Trophoblast cell (in vitro differentiated cells and primary cell): ENCODE measurements around the gene PRSS50.

Experiments used
- DNase-seq, 2 donors: peaks; one replicate each; pipeline ENCODE4 v3.0.0-alpha.2; 2016
- H2AFZ ChIP-seq: 2 replicates; pipeline ENCODE4 v1.6.1; 2013; ENCODE audit warnings: low read length, moderate library complexity, mild to moderate bottlenecking; ENCODE audit not compliant: insufficient read depth, poor library complexity
- H2AK5ac ChIP-seq: 2 replicates; pipeline ENCODE4 v1.6.1; 2013; ENCODE audit warnings: mild to moderate bottlenecking, low read length
- H2BK120ac ChIP-seq: 2 replicates; pipeline ENCODE4 v1.6.1; 2013; ENCODE audit warnings: low read length, mild to moderate bottlenecking, moderate library complexity; ENCODE audit not compliant: insufficient read depth, poor library complexity
- H2BK12ac ChIP-seq: 2 replicates; pipeline ENCODE4 v1.6.1; 2013; ENCODE audit warnings: mild to moderate bottlenecking, low read length, moderate library complexity
- H2BK5ac ChIP-seq: 2 replicates; pipeline ENCODE4 v1.6.1; 2013; ENCODE audit warnings: low read length, low read depth, moderate library complexity, mild to moderate bottlenecking; ENCODE audit not compliant: poor library complexity
- H3K14ac ChIP-seq: 2 replicates; pipeline ENCODE4 v1.6.1; 2013; ENCODE audit warnings: mild to moderate bottlenecking, low read length
- H3K18ac ChIP-seq: 2 replicates; pipeline ENCODE4 v1.6.1; 2013; ENCODE audit warnings: mild to moderate bottlenecking, low read length
- H3K23ac ChIP-seq: 2 replicates; pipeline ENCODE4 v1.6.1; 2013; ENCODE audit warnings: low read length
- H3K27ac ChIP-seq: 2 replicates; pipeline ENCODE4 v1.5.1; 2013; ENCODE audit warnings: low read depth, mild to moderate bottlenecking, inconsistent platforms, low read length, moderate library complexity
- H3K27me3 ChIP-seq: 2 replicates; pipeline ENCODE4 v1.6.1; 2013; ENCODE audit warnings: inconsistent platforms, mild to moderate bottlenecking, low read length, moderate library complexity; ENCODE audit not compliant: insufficient read depth
- H3K36me3 ChIP-seq, 2 experiments: 1 replicate in 1 of 2; 2 replicates in 1 of 2; pipeline ENCODE4 v1.6.1; 2013; ENCODE audit warnings: low read length in 2 of 2, mild to moderate bottlenecking in 2 of 2, moderate library complexity in 1 of 2; ENCODE audit not compliant: insufficient read depth in 2 of 2, control insufficient read depth in 1 of 2
- H3K4ac ChIP-seq: 2 replicates; pipeline ENCODE4 v1.6.1; 2013; ENCODE audit warnings: low read depth, mild to moderate bottlenecking, low read length, moderate library complexity
- H3K4me1 ChIP-seq, 2 experiments: 1 replicate in 1 of 2; 2 replicates in 1 of 2; pipeline ENCODE4 v1.6.1; 2013; ENCODE audit warnings: low read length in 2 of 2, mild to moderate bottlenecking in 2 of 2, moderate library complexity in 1 of 2; ENCODE audit not compliant: insufficient read depth in 2 of 2, control insufficient read depth in 1 of 2
- H3K4me2 ChIP-seq: 2 replicates; pipeline ENCODE4 v1.6.1; 2013; ENCODE audit warnings: inconsistent platforms, mild to moderate bottlenecking, low read length, moderate library complexity
- H3K4me3 ChIP-seq: 2 replicates; pipeline ENCODE4 v1.5.1; 2013; ENCODE audit warnings: mild to moderate bottlenecking, low read depth, low read length, inconsistent platforms
- H3K79me1 ChIP-seq: one replicate; pipeline ENCODE4 v1.6.1; 2013; ENCODE audit warnings: low read length
- H3K79me2 ChIP-seq: 2 replicates; pipeline ENCODE4 v1.6.1; 2013; ENCODE audit warnings: low read length, mild to moderate bottlenecking; ENCODE audit not compliant: control insufficient read depth, insufficient read depth, poor library complexity
- H3K9ac ChIP-seq: 2 replicates; pipeline ENCODE4 v1.6.1; 2013; ENCODE audit warnings: mild to moderate bottlenecking, low read length
- H3K9me3 ChIP-seq: 2 replicates; pipeline ENCODE4 v1.6.1; 2013; ENCODE audit warnings: low read depth, mild to moderate bottlenecking, control low read depth, inconsistent platforms, low read length; ENCODE audit not compliant: insufficient read depth
- H4K12ac ChIP-seq: 2 replicates; pipeline ENCODE4 v1.6.1; 2013; ENCODE audit warnings: low read depth, mild to moderate bottlenecking, low read length, moderate library complexity
- H4K8ac ChIP-seq: 2 replicates; pipeline ENCODE4 v1.6.1; 2013; ENCODE audit warnings: low read depth, mild to moderate bottlenecking, low read length, moderate library complexity
- H4K91ac ChIP-seq: one replicate; pipeline ENCODE4 v1.6.1; 2013; ENCODE audit warnings: low read depth, mild to moderate bottlenecking, low read length, moderate library complexity
- WGBS: extraction: QIAGEN DNeasy Blood & Tissue Kit; methylation state at CpG from one replicate; pipeline ENCODE4 v1.1.7; 2013; ENCODE audit warnings: missing lambda C conversion rate; ENCODE audit not compliant: insufficient read length, insufficient coverage; ENCODE audit errors: extremely low coverage; 5-methylcytosine and 5-hydroxymethylcytosine counted together

PRSS50 gene

GRCh38 chr3:46668116-46668515 is 49.6 kb downstream of the PRSS50 start:
- Histone ChIP-seq H4K12ac (no peak overlapping the region), H3K4me1 (no peaks in the 10 kb centered on the region), H3K23ac (no peak overlapping the region), H3K36me3 (no peaks in the 10 kb centered on the region), H2BK5ac (no peak overlapping the region), H2AK5ac (no peak overlapping the region), H3K9me3 (peaks cover 3% of the 10 kb centered on the region), H4K91ac (no peak overlapping the region), H3K27me3 (no peaks in the 10 kb centered on the region), H2BK120ac (no peak overlapping the region), H3K9ac (no peak overlapping the region), H2BK12ac (no peak overlapping the region), H3K4me2 (no peak overlapping the region), H3K27ac (no peak overlapping the region), H3K14ac (no peak overlapping the region), H3K79me1 (no peaks in the 10 kb centered on the region), H2AFZ (no peak overlapping the region), H3K4me3 (no peak overlapping the region), H3K4ac (no peak overlapping the region), H3K18ac (no peak overlapping the region), H4K8ac (no peak overlapping the region), H3K79me2 (no peaks in the 10 kb centered on the region)
- no CpG with 5 or more reads among the region's 8 CpGs for WGBS
- no peak for DNase-seq

GRCh38 chr3:46667657-46668056 is 50.0 kb downstream of the PRSS50 start:
- WGBS, result no CpG with 5 or more reads among the region's 9 CpGs

GRCh38 chr3:46667061-46667621 is 50.5 kb downstream of the PRSS50 start:
- Histone ChIP-seq H2BK120ac (no peak overlapping the region), H3K9me3 (peaks cover 3% of the 10 kb centered on the region), H2BK12ac (no peak overlapping the region), H3K14ac (no peak overlapping the region), H4K12ac (no peak overlapping the region), H4K91ac (no peak overlapping the region), H3K18ac (no peak overlapping the region), H3K79me2 (no peaks in the 10 kb centered on the region), H3K4me2 (no peak overlapping the region), H3K4me3 (no peak overlapping the region), H4K8ac (no peak overlapping the region), H3K27ac (no peak overlapping the region), H2BK5ac (no peak overlapping the region), H2AK5ac (no peak overlapping the region), H3K27me3 (no peaks in the 10 kb centered on the region), H3K36me3 (no peaks in the 10 kb centered on the region), H3K4me1 (no peaks in the 10 kb centered on the region), H3K23ac (no peak overlapping the region), H3K79me1 (no peaks in the 10 kb centered on the region), H2AFZ (no peak overlapping the region), H3K4ac (no peak overlapping the region), H3K9ac (no peak overlapping the region)
- no CpG with 5 or more reads among the region's 8 CpGs for WGBS
- DNase-seq, result no peak

More at GRCh38 chr3:46667657-46668056, 50.0 kb downstream of the PRSS50 start:
- H2BK12ac ChIP-seq, result no peak overlapping the region
- H4K8ac ChIP-seq, result no peak overlapping the region
- DNase-seq, result no peak
- H3K27me3 ChIP-seq, result no peaks in the 10 kb centered on the region
- H3K79me1 ChIP-seq, result no peaks in the 10 kb centered on the region
- H3K27ac ChIP-seq, result no peak overlapping the region
- no peak overlapping the region for H3K14ac ChIP-seq
- H2BK5ac ChIP-seq, result no peak overlapping the region
- H3K18ac ChIP-seq, result no peak overlapping the region
- H3K79me2 ChIP-seq, result no peaks in the 10 kb centered on the region
- H3K4me1 ChIP-seq, result no peaks in the 10 kb centered on the region
- H3K9ac ChIP-seq, result no peak overlapping the region
- H3K23ac ChIP-seq, result no peak overlapping the region
- H2BK120ac ChIP-seq, result no peak overlapping the region
- no peak overlapping the region for H4K91ac ChIP-seq
- peaks cover 3% of the 10 kb centered on the region for H3K9me3 ChIP-seq
- no peaks in the 10 kb centered on the region for H3K36me3 ChIP-seq
- H3K4me2 ChIP-seq, result no peak overlapping the region
- no peak overlapping the region for H2AK5ac ChIP-seq
- no peak overlapping the region for H3K4ac ChIP-seq
- H3K4me3 ChIP-seq, result no peak overlapping the region
- no peak overlapping the region for H4K12ac ChIP-seq
- no peak overlapping the region for H2AFZ ChIP-seq

- no peak for DNase-seq
- Histone ChIP-seq H3K14ac (no peak overlapping the region), H3K9me3 (peaks cover 3% of the 10 kb centered on the region), H3K23ac (no peak overlapping the region), H2BK120ac (no peak overlapping the region), H3K4me2 (no peak overlapping the region), H4K91ac (no peak overlapping the region), H2BK5ac (no peak overlapping the region), H4K12ac (no peak overlapping the region), H2BK12ac (no peak overlapping the region), H2AK5ac (no peak overlapping the region), H3K27ac (no peak overlapping the region), H3K4me1 (no peaks in the 10 kb centered on the region), H3K79me2 (no peaks in the 10 kb centered on the region), H3K79me1 (no peaks in the 10 kb centered on the region), H4K8ac (no peak overlapping the region), H3K36me3 (no peaks in the 10 kb centered on the region), H3K18ac (no peak overlapping the region), H3K27me3 (no peaks in the 10 kb centered on the region), H3K4ac (no peak overlapping the region), H3K4me3 (no peak overlapping the region), H3K9ac (no peak overlapping the region), H2AFZ (no peak overlapping the region)
- WGBS, result no CpG with 5 or more reads among the region's 7 CpGs
These were observed 51.2 kb downstream of the PRSS50 start for GRCh38 chr3:46666453-46666845.
